ENCODE data around the gene SLC7A11.

- TF ChIP-seq POLR2A (IDR thresholded peaks at IDR 0.05) = no peak
- TF ChIP-seq CTCF (IDR thresholded peaks at IDR 0.05) = no peak
Measured at GRCh38 chr4:138291431-138291830, 49.3 kb upstream of the SLC7A11 start.
